HEK293 (cell line): ENCODE measurements around the gene ASPHD1.

ENCODE experiments used
- CTCF ChIA-PET: fragments of 350-600 bp; formaldehyde crosslinking; extraction: SDS; loops from one replicate; lab custom pipeline; 2021; ENCODE audit warnings: antibody characterized with exemption; lab: Yijun Ruan, JAX
- POLR2A ChIA-PET: fragments of 300-600 bp; formaldehyde crosslinking; extraction: SDS; loops from one replicate; lab custom pipeline; 2020; ENCODE audit warnings: antibody characterized with exemption, inconsistent platforms; lab: Yijun Ruan, JAX
- H3K27ac ChIP-seq: fragments of 200-500 bp; sonication (Bioruptor generic); 2 replicates; pipeline ENCODE4 v1.5.1; 2014; ENCODE audit warnings: low read depth, low read length, control low read depth, inconsistent platforms; ENCODE audit errors: extremely low read depth
- H3K36me3 ChIP-seq, 2 experiments: fragments of 200-500 bp in 1 of 2; sonication (Bioruptor generic) in 1 of 2; 1 replicate in 1 of 2; 2 replicates in 1 of 2; pipeline ENCODE4 v1.5.1; 2014 to 2017; ENCODE audit warnings: inconsistent platforms in 2 of 2, low read length in 2 of 2; ENCODE audit not compliant: control insufficient read depth in 2 of 2, insufficient read depth in 1 of 2
- H3K4me1 ChIP-seq: fragments of 200-500 bp; sonication (Bioruptor generic); 2 replicates; pipeline ENCODE4 v1.5.1; 2014; ENCODE audit warnings: mild to moderate bottlenecking, low read length, inconsistent platforms; ENCODE audit not compliant: control insufficient read depth, insufficient read depth
- H3K4me3 ChIP-seq: 2 replicates; pipeline ENCODE4 v1.5.1; 2011; ENCODE audit warnings: low read depth, mild to moderate bottlenecking, control low read depth, low read length, moderate library complexity
- H3K9me3 ChIP-seq: fragments of 200-500 bp; sonication (Bioruptor generic); 2 replicates; pipeline ENCODE4 v1.5.1; 2014; ENCODE audit warnings: low read depth, low read length, inconsistent platforms; ENCODE audit not compliant: control insufficient read depth, insufficient read depth
- IKZF3 ChIP-seq: fragments of 450-650 bp; IDR thresholded peaks from 2 replicates; pipeline ENCODE4 v1.5.0; 2018; ENCODE audit warnings: missing biosample characterization, mild to moderate bottlenecking, missing genetic modification characterization, moderate library complexity
- RBAK ChIP-seq: fragments of 450-650 bp; formaldehyde crosslinking; IDR thresholded peaks from 2 replicates; pipeline ENCODE4 v1.5.1; 2016; ENCODE audit warnings: missing biosample characterization, missing genetic modification characterization
- REPIN1 ChIP-seq: fragments of 450-650 bp; formaldehyde crosslinking; IDR thresholded peaks from 2 replicates; pipeline ENCODE4 v1.5.1; 2017; ENCODE audit warnings: missing biosample characterization, missing genetic modification characterization, low read depth
- WT1 ChIP-seq: fragments of 450-650 bp; formaldehyde crosslinking; IDR thresholded peaks from 2 replicates; pipeline ENCODE4 v1.5.1; 2016; ENCODE audit warnings: missing biosample characterization, missing genetic modification characterization
- YY1 ChIP-seq: fragments of 450-650 bp; formaldehyde crosslinking; IDR thresholded peaks from 2 replicates; pipeline ENCODE4 v1.5.1; 2018; ENCODE audit warnings: missing biosample characterization, missing genetic modification characterization
- ZBTB26 ChIP-seq: fragments of 450-650 bp; formaldehyde crosslinking; optimal IDR thresholded peaks from 2 replicates; pipeline ENCODE3; 2016; ENCODE audit warnings: missing biosample characterization, mild to moderate bottlenecking, missing genetic modification characterization
- ZNF10 ChIP-seq: fragments of 450-650 bp; formaldehyde crosslinking; IDR thresholded peaks from 2 replicates; pipeline ENCODE4 v1.5.1; 2017; ENCODE audit warnings: missing biosample characterization, missing genetic modification characterization
- ZNF114 ChIP-seq: fragments of 450-650 bp; formaldehyde crosslinking; IDR thresholded peaks from 2 replicates; pipeline ENCODE4 v1.5.0; 2017; ENCODE audit warnings: missing biosample characterization, missing genetic modification characterization
- ZNF140 ChIP-seq: fragments of 450-650 bp; formaldehyde crosslinking; IDR thresholded peaks from 2 replicates; pipeline ENCODE4 v1.5.1; 2016; ENCODE audit warnings: missing biosample characterization, missing genetic modification characterization
- ZNF274 ChIP-seq, 2 experiments: fragments of 200-500 bp in 1 of 2; fragments of 450-650 bp in 1 of 2; sonication (Bioruptor generic) in 1 of 2; formaldehyde crosslinking in 1 of 2; IDR thresholded peaks; 2 replicates each; pipeline versions ENCODE4 v1.5.1 to v1.6.1; 2014 to 2016; ENCODE audit warnings: borderline replicate concordance in 1 of 2, inconsistent platforms in 1 of 2, low read length in 1 of 2, missing biosample characterization in 1 of 2, missing genetic modification characterization in 1 of 2
- ZNF280C ChIP-seq: fragments of 450-650 bp; formaldehyde crosslinking; IDR thresholded peaks from 2 replicates; pipeline ENCODE4 v1.5.1; 2016; ENCODE audit warnings: missing biosample characterization, missing genetic modification characterization
- ZNF302 ChIP-seq: fragments of 450-650 bp; formaldehyde crosslinking; IDR thresholded peaks from 2 replicates; pipeline ENCODE4 v1.5.1; 2016; ENCODE audit warnings: missing biosample characterization, missing genetic modification characterization, low read depth
- ZNF341 ChIP-seq: fragments of 450-650 bp; formaldehyde crosslinking; IDR thresholded peaks from 2 replicates; pipeline ENCODE4; 2016; ENCODE audit warnings: low read depth, missing biosample characterization, missing genetic modification characterization
- ZNF362 ChIP-seq: fragments of 450-650 bp; formaldehyde crosslinking; IDR thresholded peaks from 2 replicates; pipeline ENCODE4 v1.5.1; 2016; ENCODE audit warnings: missing biosample characterization, missing genetic modification characterization
- ZNF426 ChIP-seq: fragments of 450-650 bp; formaldehyde crosslinking; IDR thresholded peaks from 2 replicates; pipeline ENCODE4 v1.5.1; 2017; ENCODE audit warnings: missing biosample characterization, missing genetic modification characterization, mild to moderate bottlenecking, inconsistent platforms, moderate library complexity
- ZNF529 ChIP-seq: fragments of 450-650 bp; formaldehyde crosslinking; IDR thresholded peaks from 2 replicates; pipeline ENCODE4 v1.5.1; 2017; ENCODE audit warnings: missing genetic modification characterization, missing biosample characterization; ENCODE audit not compliant: insufficient replicate concordance
- ZNF549 ChIP-seq: fragments of 450-650 bp; IDR thresholded peaks from 2 replicates; pipeline ENCODE4 v1.5.1; 2018; ENCODE audit warnings: missing biosample characterization, missing genetic modification characterization, mild to moderate bottlenecking, inconsistent platforms, moderate library complexity
- ZNF580 ChIP-seq: fragments of 450-650 bp; formaldehyde crosslinking; IDR thresholded peaks from 2 replicates; pipeline ENCODE4 v1.5.1; 2016; ENCODE audit warnings: missing biosample characterization, missing genetic modification characterization
- ZNF600 ChIP-seq: fragments of 450-650 bp; formaldehyde crosslinking; IDR thresholded peaks from 2 replicates; pipeline ENCODE4 v1.5.1; 2016; ENCODE audit warnings: missing biosample characterization, missing genetic modification characterization
- ZNF626 ChIP-seq: fragments of 450-650 bp; sonication (Bioruptor Pico); formaldehyde crosslinking; IDR thresholded peaks from 2 replicates; pipeline ENCODE4 v1.5.1; 2018; ENCODE audit warnings: missing biosample characterization, missing genetic modification characterization, inconsistent platforms
- ZNF692 ChIP-seq: fragments of 450-650 bp; formaldehyde crosslinking; IDR thresholded peaks from 2 replicates; pipeline ENCODE4 v1.5.1; 2016; ENCODE audit warnings: missing biosample characterization, missing genetic modification characterization

The ASPHD1 gene

GRCh38 chr16:29873319-29873718 is 27.0 kb upstream of the ASPHD1 start (continued):
- no peak for TF ChIP-seq ZNF140 (tag by site-specific recombination)
- no peak for TF ChIP-seq ZNF341
- TF ChIP-seq ZNF549 (tag by site-specific recombination), result no peak
- no peak for TF ChIP-seq ZNF626 (tag by site-specific recombination)
- no peak for TF ChIP-seq IKZF3 (tag by site-specific recombination)
- TF ChIP-seq, all 188 proteins: peak for 0

- H3K27ac ChIP-seq, result no peak overlapping the region
- ChIA-PET POLR2A (no interaction called here), CTCF (interaction anchor here (0.6 to 1.1 kb wide), 2 partner anchors 27 to 121 kb away, joined by 4 read pairs; no protein-coding TSS in a partner anchor)
- TF ChIP-seq ZNF692 (tag by site-specific recombination) (no peak), ZNF274 (IDR thresholded peaks at IDR 0.05; ENCODE audit: low read length) (no peak), ZNF274 (tag by site-specific recombination; IDR thresholded peaks at IDR 0.05; ENCODE audit: borderline replicate concordance) (no peak), RBAK (no peak), YY1 (tag by site-specific recombination) (no peak), ZNF302 (tag by site-specific recombination) (no peak), ZNF580 (tag by site-specific recombination) (no peak), ZNF114 (no peak), ZBTB26 (tag by site-specific recombination) (no peak), ZNF529 (tag by site-specific recombination) (no peak), ZNF280C (tag by site-specific recombination) (no peak), ZNF600 (no peak), ZNF362 (tag by site-specific recombination) (no peak), REPIN1 (no peak), WT1 (tag by site-specific recombination) (no peak), ZNF426 (tag by site-specific recombination) (no peak), ZNF10 (tag by site-specific recombination) (no peak)
- H3K36me3 ChIP-seq, result peaks cover 0 to 4% of the 10 kb centered on the region in 2 experiments; a peak in 1 of 3 replicates
- no peaks in the 10 kb centered on the region for H3K4me1 ChIP-seq
- H3K4me3 ChIP-seq, result no peak overlapping the region
- H3K9me3 ChIP-seq, result no peaks in the 10 kb centered on the region
These were observed 25.1 kb upstream of the ASPHD1 start for GRCh38 chr16:29875206-29875605.
